CD4-positive, alpha-beta T cell treated with Interleukin-12 subunit alpha and Interleukin-12 subunit beta, for 1 hour (primary cell): ENCODE data around the gene SMAD7.

Source experiments
- DNase-seq: peaks from one replicate; pipeline ENCODE4 v3.0.0-alpha.2; 2020

SMAD7 gene

DNA sequence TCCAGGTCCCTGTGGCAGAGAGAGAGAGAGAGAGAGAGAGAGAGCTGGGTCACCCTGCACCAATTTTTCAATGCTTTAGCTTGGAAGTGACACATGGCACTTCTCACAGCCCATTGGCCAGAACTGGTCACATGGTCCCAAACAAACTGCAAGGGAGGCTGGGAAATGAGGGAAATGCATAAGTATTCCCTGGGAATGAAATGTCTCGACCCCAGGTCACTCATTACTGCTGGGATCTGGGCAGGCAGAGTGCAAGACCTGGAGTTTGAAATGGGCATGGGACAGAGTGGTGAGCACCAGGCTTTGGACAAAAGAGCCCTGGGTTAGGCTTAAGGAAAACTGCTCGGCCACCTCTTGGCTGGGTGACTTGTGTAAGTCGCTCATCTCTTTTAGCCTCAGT, 37.0 kb downstream of the SMAD7 start:
- DNase-seq, result no peak

DNA sequence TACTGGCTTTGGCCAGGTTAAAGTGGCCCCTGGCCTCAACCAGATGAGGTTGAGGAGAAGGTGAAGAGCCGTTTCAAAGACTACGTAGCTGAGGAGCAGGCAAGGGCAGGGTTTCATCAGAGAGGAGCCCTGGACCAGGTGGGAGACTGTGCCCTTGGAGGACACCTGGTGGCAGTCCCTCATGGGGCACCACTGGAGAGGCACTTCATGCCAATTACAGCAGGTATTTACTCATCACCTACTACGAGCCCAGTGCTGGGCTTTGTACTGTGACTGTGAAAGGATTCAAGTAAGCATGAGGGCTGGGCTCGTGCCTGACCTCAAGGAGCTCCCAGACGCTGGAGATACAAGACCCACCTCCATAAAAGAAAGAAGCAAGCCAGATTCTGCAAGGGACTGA, 37.6 kb downstream of the SMAD7 start:
- peak; percentile 71 for DNase-seq

DNA sequence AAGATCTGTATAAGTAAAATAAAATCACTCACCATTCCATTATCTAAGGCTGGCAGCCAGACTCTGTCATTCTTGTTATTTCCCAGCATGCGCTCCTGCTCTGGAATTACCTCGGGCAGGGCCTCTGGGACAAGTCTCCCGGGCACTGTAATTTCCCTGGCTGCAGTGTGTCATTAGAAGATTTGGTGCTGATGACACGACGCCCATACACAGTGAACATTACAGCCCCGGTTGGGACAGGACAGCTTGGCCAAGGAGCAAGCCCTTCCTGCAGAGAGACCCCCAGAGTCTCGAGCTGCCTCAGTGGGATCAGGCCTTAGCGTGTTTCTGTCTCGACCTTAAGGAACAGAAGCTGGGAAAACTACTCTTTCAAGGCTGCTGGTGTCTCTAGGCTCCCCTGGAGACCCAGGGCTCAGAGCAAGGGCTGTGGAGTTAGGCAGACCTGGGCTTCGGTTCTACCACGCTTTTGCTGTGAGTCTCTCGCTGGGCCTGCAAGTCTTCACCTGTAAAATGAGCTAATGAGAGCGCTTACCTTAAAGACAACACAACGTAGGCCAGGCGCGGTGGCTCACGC, 39.7 kb downstream of the SMAD7 start:
- DNase-seq, result no peak

DNA sequence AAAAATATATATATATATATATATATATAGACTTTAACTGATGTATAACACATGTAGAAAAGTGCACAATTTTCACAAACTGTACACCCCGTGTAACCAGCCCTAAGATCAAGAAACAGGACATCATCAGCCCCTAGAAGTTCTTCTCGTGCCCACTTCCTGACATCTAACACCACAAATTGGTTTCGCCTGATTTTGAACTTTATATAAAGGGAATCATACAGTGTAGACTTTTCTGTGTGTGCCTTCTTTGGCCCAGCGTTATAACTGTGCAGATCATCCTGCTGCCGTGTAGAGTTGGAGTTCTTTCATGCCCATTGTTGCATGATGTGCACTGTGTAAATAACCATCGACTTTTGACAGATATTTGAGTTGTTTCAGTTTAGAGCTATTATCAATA, 41.0 kb downstream of the SMAD7 start:
- no peak for DNase-seq

DNA sequence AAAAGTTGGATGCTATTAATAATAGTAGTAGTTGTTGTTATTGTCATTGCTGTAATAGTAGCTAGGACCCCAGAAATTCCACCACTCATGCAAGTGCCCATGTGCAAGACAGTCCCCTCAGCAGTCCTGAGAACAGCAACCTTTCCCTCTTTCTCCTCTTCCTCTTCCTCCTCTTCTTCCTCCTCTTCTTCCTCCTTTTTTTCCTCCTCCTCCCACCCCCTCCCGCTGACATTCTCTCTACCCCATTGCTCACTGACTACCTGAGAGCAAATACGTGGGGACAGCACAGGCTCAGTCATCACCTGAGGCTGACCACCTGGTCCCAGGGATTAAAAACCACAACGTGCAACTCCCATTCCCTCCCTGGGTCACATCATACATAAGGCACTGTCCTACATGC, 41.8 kb downstream of the SMAD7 start:
- no peak for DNase-seq

DNA sequence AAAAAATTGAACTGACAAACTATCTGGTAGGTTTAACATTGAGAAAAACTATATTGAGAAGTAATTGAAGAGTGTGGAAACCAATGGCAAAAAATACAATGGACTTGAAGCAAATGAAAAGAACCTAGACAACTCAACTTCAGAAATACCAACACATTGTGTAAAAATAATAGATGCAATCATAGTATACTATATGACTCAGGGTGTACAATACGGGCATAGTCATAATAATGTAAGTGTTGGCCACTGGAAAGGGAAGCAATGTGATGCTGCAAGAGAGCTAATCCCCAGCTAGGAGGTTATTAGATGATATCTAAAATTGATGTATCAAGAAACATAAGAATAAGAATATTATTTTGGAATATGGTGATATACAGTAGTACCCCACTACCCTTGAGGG, 45.3 kb downstream of the SMAD7 start:
- DNase-seq, result no peak

- no peak for DNase-seq
These were observed 45.8 kb downstream of the SMAD7 start for GRCh38 chr18:48904847-48905394.

DNA sequence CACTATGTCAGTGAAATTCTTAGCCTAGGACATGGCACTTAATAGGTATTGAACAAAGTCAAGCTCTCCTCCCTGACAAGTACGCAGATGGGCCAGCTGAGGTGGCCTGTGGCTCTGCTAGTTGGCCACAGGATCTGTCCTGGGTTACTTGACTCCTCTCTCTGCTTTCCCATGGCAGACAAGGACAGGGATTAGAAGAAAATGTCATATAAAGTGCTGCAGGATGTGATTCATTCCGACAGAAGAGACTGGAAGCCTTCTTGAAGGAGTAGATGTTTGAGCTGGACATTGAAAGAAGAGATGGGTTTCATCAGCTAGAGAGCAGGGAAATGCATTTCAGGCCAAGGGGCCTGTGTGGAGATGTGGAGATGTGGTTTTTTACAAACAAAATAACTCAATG, 46.7 kb downstream of the SMAD7 start:
- no peak for DNase-seq

GRCh38 chr18:48902856-48903601, 47.7 kb downstream of the SMAD7 start:
- no peak for DNase-seq

DNA sequence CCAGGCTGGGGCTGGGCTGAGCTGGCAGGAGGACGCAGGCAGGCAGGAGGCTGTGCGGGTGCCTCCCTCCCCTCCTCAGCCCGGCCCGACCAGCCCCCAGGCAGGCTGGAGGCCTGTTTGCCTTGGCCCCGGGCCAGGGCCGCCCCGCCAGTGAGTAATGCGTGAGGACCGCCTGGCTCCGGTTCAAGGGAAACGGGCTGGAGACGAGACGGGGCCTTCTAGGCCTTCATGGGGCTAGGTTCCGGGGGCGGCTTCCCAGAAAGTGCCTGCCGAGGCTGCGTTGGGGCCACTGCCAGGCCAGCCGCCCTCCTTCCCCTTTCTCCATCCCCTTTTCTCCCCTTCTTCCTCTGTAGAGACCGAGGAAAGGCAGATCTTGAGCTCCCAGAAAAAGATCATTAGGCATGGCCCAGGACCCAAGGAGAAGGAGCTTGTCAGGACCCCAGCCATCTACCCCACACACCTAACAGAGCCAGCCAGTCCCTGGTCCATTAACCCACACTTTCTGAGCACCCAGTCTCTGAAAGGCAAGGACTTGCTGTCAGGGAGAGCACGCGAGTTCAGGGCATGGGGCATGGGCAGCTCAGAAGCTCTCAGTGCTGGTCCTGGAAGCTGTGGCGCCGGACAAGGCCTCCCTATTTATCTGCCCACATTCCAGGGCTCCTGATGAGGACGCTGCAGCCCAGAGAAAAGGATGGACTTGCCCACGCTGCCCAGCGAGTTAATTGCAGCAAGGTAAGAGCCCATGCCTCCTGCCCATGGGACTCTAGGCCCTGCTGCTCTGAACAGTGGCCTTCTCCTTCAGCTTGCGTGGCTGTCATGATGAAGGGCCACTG, 48.5 kb downstream of the SMAD7 start:
- DNase-seq, result no peak

GRCh38 chr18:48901145-48902022, 49.4 kb downstream of the SMAD7 start:
- no peak for DNase-seq

DNA sequence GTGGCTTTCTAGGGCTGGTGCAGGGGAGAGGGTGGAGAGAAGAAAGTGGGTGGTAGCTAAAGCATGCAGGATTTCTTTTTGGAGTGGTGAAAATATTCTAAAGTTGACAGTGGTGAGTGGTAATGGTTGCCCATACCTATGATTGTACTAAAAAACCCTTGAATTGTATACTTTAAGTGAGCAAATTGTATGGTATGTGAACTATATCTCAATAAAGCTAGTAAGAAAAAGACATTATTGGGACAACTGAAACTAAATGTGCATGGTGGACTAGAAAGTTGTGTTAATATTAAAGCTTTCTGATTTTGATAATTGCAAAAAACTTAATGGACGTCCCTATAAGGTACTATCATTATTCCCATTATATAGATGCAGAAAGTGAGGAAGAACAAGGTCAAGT, 50.3 kb downstream of the SMAD7 start:
- DNase-seq, result no peak

GRCh38 chr18:48899558-48900174, 51.1 kb downstream of the SMAD7 start:
- DNase-seq, result no peak

DNA sequence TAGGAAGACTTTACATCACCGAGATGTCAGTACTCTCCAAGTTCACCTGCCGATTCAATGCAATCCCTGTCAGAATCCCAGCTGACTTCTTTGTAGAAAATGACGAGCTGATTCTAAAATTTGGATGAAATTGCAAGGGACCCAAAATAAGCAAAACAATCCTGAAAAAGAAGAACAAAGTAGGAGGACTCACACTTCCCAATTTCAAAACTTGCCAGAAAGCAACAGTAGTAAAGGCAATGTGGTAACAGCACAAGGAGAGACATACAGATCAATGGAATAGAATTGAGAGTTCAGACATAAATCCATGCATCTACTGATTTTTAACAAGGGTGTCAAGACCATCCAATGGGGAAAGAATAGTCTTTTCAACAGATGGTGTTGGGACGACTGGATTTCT, 52.2 kb downstream of the SMAD7 start:
- DNase-seq, result no peak

- DNase-seq, result no peak
These were observed 53.2 kb downstream of the SMAD7 start for GRCh38 chr18:48897531-48897930.

DNA sequence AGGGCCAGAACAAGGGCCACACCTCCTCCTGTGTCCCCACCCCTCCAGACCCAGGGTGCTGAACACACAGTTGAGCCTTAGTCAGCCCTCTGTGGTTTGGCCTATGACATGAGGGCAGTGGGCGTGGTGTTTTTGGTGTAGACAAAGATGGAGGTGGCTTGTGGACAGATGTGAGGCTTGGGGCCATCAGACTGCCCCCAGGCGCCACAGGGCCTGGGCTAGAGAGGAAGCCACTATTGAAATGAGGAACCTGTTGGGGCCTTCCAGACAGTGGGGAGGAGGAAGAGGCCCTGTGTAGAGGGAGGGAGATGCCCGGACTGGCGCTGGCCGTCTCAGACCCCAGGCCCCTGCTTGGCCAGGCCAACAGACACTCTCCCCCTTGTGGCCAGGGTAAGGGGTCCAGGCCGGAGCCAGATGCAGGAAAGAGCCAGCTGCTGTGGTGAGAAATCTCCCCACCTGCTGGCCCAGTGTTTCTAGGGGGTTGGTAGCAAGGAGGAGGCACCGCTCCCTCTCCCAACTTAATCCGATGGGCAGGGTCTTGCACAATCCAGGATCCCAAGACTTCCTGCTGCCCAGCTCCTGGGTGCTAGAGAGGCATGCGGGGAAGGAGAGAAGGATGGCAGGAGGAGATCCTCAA, 53.8 kb downstream of the SMAD7 start:
- DNase-seq, result peak; percentile 39

DNA sequence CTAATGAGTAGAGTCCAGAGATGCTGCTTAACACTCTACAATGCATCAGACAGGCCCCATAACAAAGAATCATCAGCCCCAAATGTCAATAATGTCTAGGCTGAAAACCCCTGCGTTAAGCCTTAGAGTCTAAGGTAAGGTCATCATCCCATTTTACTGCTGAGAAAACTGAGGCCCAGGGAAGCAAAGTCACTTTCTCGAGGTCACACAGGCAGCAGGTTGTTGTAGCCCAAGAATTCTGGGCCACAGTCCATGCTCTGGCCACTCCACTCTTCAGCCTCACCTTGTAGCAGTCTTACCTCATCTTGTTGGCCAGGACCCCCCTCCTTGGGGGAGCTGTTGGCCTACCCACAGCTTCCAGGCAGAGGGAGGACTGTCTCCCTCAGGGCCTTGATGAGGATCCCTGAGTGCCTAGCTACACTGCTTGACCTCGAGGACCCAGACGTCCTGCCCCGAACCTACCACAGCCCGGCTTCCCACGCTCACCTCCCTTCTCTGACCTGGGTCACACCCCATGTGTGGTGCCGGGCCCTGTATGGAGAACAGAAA, 54.4 kb downstream of the SMAD7 start:
- DNase-seq, result no peak

GRCh38 chr18:48894799-48895346, 55.9 kb downstream of the SMAD7 start:
- no peak for DNase-seq

GRCh38 chr18:48893608-48894600, 56.9 kb downstream of the SMAD7 start:
- DNase-seq, result no peak
